SK-N-SH treated with all-trans-retinoic acid at 6 μM for 48 hours (cell line): ENCODE data around the gene ITGB1BP1.

ENCODE experiments used
- ATAC-seq: fragments of 200-7000 bp; cut with Tn5 transposase; 3 replicates; pipeline ENCODE4 v1.9.1; 2020; ENCODE audit warnings: mild to moderate bottlenecking, moderate library complexity
- ARNTL ChIP-seq: fragments of 450-650 bp; formaldehyde crosslinking; IDR thresholded peaks from 2 replicates; pipeline ENCODE4 v1.5.0; 2020; ENCODE audit warnings: low read depth, mild to moderate bottlenecking, moderate library complexity, borderline replicate concordance
- BACH2 ChIP-seq: fragments of 250-450 bp; sonication (Bioruptor Pico); IDR thresholded peaks from 2 replicates; pipeline ENCODE4 v1.9.0; 2021; ENCODE audit warnings: mild to moderate bottlenecking, borderline replicate concordance
- ESRRG ChIP-seq: fragments of 250-450 bp; sonication (Bioruptor Pico); IDR thresholded peaks from 2 replicates; pipeline ENCODE4 v1.6.1; 2021; ENCODE audit warnings: mild to moderate bottlenecking
- GLIS3 ChIP-seq: fragments of 250-450 bp; sonication (Bioruptor Pico); IDR thresholded peaks from 2 replicates; pipeline ENCODE4 v1.5.0; 2020; ENCODE audit warnings: mild to moderate bottlenecking, moderate library complexity
- ISL1 ChIP-seq: fragments of 250-450 bp; sonication (Bioruptor Pico); IDR thresholded peaks from 2 replicates; pipeline ENCODE4 v2.1.2; 2022; ENCODE audit warnings: mild to moderate bottlenecking, moderate library complexity
- OSR1 ChIP-seq: fragments of 250-450 bp; sonication (Bioruptor Pico); IDR thresholded peaks from 2 replicates; pipeline ENCODE4 v1.8.0; 2022; ENCODE audit warnings: moderate library complexity, mild to moderate bottlenecking, inconsistent platforms
- SNAI2 ChIP-seq: fragments of 250-450 bp; sonication (Bioruptor Pico); IDR thresholded peaks from 2 replicates; pipeline ENCODE4 v1.5.0; 2020; ENCODE audit warnings: mild to moderate bottlenecking, moderate library complexity
- TOX ChIP-seq: fragments of 250-450 bp; sonication (Bioruptor Pico); IDR thresholded peaks from 2 replicates; pipeline ENCODE4 v1.8.0; 2021; ENCODE audit warnings: mild to moderate bottlenecking, moderate library complexity, borderline replicate concordance
- ZC3H10 ChIP-seq: fragments of 250-450 bp; sonication (Bioruptor Pico); IDR thresholded peaks from 2 replicates; pipeline ENCODE4 v1.5.1; 2021; ENCODE audit warnings: mild to moderate bottlenecking, moderate library complexity
- ZFP3 ChIP-seq: fragments of 250-450 bp; sonication (Bioruptor Pico); IDR thresholded peaks from 2 replicates; pipeline ENCODE4 v1.5.0; 2020; ENCODE audit warnings: mild to moderate bottlenecking, moderate library complexity
- ZFP30 ChIP-seq: fragments of 450-650 bp; formaldehyde crosslinking; IDR thresholded peaks from 2 replicates; pipeline ENCODE4 v1.5.0; 2022; ENCODE audit warnings: mild to moderate bottlenecking, moderate library complexity
- ZNF8 ChIP-seq: fragments of 450-650 bp; formaldehyde crosslinking; IDR thresholded peaks from 2 replicates; pipeline ENCODE4 v1.5.0; 2020; ENCODE audit warnings: mild to moderate bottlenecking, moderate library complexity
- TF ChIP-seq, protein P1 (sequence below): fragments of 250-450 bp; sonication (Bioruptor Pico); IDR thresholded peaks from 2 replicates; pipeline ENCODE4 v1.5.1; 2020; ENCODE audit warnings: low read depth, mild to moderate bottlenecking, moderate library complexity
- TF ChIP-seq, protein P2 (sequence below): fragments of 250-450 bp; sonication (Bioruptor Pico); IDR thresholded peaks from 2 replicates; pipeline ENCODE4 v1.8.0; 2020; ENCODE audit warnings: mild to moderate bottlenecking, moderate library complexity, borderline replicate concordance
- TF ChIP-seq, protein P3 (sequence below): fragments of 250-450 bp; sonication (Bioruptor Pico); IDR thresholded peaks from 2 replicates; pipeline ENCODE4 v1.5.0; 2020; ENCODE audit warnings: mild to moderate bottlenecking, moderate library complexity

ITGB1BP1 gene

DNA sequence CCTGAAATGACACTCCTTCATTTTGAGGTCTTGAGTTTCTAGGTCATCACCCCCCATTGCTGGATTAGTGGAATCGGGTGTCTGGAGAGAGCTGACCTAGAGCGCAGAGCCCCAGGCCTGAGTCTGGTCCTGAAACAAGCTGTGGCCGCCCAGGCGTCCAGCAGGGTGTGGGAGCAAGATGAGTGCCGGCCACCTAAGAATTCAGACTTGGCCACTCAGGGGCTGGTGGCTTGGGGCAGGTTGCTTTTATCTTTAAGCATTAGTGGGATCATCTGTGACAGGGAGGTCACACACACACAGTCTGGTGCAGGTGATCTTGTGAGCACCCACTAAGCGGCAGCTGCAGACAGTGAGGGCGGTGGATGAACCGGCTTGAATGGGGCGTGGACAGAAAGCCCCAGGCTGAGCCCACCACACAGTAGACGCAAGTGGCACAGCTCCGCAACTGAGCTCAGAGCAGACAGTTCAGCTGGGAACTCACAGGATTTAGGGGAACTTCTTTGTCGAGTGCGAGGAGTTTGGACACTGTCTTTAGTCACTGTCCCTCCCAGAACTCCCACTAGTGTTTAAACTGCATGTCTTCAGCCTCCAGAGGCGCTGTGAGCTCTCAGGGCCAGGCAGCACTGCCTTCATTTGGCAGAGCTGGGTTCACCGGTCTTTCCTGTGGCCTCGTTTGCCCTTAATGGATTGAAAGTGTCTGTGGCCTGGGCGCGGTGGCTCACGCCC is 21.5 kb downstream of the ITGB1BP1 start (continued):
- TF ChIP-seq GLIS3 (no peak), SNAI2 (CRISPR knock-in tag) (no peak), BACH2 (CRISPR knock-in tag) (no peak)
- TF ChIP-seq, protein P1, sequence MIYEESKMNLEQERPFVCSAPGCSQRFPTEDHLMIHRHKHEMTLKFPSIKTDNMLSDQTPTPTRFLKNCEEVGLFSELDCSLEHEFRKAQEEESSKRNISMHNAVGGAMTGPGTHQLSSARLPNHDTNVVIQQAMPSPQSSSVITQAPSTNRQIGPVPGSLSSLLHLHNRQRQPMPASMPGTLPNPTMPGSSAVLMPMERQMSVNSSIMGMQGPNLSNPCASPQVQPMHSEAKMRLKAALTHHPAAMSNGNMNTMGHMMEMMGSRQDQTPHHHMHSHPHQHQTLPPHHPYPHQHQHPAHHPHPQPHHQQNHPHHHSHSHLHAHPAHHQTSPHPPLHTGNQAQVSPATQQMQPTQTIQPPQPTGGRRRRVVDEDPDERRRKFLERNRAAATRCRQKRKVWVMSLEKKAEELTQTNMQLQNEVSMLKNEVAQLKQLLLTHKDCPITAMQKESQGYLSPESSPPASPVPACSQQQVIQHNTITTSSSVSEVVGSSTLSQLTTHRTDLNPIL (CRISPR knock-in tag) = no peak
- TF ChIP-seq, all 23 proteins: peak for 0

DNA sequence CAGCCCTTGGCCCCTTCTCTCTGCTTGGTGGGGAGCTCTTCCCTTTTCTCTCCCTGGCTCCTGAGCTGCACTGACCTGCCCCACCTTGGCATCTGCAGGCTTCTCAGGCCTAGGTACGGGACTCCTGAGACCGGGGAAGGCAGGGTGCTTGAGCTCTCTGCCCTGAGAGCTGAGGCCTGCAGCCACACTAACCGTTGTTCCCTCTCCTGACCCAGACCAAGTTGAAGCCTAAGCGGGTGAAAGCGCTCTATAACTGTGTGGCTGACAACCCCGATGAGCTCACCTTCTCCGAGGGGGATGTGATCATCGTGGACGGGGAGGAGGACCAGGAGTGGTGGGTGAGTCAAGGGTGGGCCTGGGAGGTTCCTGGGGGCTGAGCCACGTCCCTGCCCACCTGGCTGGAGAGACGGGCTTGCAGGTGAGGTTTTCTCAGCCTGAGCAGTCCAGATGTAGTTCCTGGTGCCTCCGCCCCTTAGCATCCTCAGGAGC is 22.2 kb downstream of the ITGB1BP1 start:
- ATAC-seq = no peak

DNA sequence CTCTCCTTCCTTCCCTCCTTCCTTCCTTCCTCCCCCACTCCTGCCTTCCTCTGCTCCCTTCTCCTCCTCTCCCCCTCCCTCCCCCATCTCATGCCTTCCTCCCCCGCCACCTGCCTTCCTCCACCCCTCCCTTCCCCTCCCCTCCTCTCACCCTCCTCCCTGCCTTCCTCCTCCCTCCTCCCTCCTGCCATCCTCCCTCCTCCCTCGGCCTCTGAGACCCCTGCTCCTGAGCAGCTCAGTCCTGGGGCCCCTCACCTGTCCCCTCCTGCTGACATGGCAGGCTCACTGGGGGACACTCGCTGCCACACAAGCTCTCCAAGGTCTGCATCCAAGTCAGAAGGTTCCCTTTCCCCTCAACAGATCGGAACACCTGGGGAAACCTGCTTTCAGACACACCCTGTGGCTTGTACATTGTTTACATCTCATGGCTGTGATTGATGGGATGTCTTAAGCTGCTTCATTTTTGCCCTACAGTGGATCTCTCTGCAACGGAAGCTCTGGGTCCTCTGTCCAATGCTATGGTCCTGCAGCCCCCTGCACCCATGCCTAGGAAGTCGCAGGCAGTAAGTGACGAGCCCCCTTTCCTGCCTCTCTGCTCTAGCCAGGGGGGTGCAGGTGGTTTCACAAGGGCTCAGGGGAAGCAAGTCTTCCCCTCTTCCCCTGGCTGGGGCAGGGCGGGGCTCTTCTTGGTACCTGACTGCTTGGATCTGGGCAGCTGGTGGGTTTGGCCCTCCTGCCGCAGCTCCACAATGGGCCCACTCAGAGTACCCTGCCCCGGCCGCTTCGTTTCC is 22.9 kb downstream of the ITGB1BP1 start:
- ATAC-seq = no peak
- no peak for TF ChIP-seq SNAI2 (CRISPR knock-in tag)
- TF ChIP-seq, protein P2, sequence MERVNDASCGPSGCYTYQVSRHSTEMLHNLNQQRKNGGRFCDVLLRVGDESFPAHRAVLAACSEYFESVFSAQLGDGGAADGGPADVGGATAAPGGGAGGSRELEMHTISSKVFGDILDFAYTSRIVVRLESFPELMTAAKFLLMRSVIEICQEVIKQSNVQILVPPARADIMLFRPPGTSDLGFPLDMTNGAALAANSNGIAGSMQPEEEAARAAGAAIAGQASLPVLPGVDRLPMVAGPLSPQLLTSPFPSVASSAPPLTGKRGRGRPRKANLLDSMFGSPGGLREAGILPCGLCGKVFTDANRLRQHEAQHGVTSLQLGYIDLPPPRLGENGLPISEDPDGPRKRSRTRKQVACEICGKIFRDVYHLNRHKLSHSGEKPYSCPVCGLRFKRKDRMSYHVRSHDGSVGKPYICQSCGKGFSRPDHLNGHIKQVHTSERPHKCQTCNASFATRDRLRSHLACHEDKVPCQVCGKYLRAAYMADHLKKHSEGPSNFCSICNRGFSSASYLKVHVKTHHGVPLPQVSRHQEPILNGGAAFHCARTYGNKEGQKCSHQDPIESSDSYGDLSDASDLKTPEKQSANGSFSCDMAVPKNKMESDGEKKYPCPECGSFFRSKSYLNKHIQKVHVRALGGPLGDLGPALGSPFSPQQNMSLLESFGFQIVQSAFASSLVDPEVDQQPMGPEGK (CRISPR knock-in tag) = no peak
- TF ChIP-seq ESRRG (CRISPR knock-in tag) = no peak
- TF ChIP-seq TOX = no peak
- TF ChIP-seq ARNTL (CRISPR knock-in tag) = no peak
- TF ChIP-seq OSR1 (CRISPR knock-in tag) = no peak
- no peak for TF ChIP-seq BACH2 (CRISPR knock-in tag)
- TF ChIP-seq, protein P3, sequence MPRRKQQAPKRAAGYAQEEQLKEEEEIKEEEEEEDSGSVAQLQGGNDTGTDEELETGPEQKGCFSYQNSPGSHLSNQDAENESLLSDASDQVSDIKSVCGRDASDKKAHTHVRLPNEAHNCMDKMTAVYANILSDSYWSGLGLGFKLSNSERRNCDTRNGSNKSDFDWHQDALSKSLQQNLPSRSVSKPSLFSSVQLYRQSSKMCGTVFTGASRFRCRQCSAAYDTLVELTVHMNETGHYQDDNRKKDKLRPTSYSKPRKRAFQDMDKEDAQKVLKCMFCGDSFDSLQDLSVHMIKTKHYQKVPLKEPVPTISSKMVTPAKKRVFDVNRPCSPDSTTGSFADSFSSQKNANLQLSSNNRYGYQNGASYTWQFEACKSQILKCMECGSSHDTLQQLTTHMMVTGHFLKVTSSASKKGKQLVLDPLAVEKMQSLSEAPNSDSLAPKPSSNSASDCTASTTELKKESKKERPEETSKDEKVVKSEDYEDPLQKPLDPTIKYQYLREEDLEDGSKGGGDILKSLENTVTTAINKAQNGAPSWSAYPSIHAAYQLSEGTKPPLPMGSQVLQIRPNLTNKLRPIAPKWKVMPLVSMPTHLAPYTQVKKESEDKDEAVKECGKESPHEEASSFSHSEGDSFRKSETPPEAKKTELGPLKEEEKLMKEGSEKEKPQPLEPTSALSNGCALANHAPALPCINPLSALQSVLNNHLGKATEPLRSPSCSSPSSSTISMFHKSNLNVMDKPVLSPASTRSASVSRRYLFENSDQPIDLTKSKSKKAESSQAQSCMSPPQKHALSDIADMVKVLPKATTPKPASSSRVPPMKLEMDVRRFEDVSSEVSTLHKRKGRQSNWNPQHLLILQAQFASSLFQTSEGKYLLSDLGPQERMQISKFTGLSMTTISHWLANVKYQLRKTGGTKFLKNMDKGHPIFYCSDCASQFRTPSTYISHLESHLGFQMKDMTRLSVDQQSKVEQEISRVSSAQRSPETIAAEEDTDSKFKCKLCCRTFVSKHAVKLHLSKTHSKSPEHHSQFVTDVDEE = no peak
- no peak for TF ChIP-seq ZFP3 (CRISPR knock-in tag)
- TF ChIP-seq, protein P1 (CRISPR knock-in tag) = no peak
- no peak for TF ChIP-seq ZNF8 (CRISPR knock-in tag)

More for the DNA sequence above, 22.2 kb downstream of the ITGB1BP1 start:
- TF ChIP-seq, protein P3 = no peak
- TF ChIP-seq, protein P2 (CRISPR knock-in tag) = no peak
- TF ChIP-seq ZFP3 (CRISPR knock-in tag) (no peak), ESRRG (CRISPR knock-in tag) (no peak), TOX (no peak), ISL1 (CRISPR knock-in tag) (no peak), ZFP30 (CRISPR knock-in tag) (no peak), ZC3H10 (CRISPR knock-in tag) (no peak)
- TF ChIP-seq, protein P1 (CRISPR knock-in tag) = no peak
- TF ChIP-seq, all 23 proteins: peak for 0
